ENCODE results near the gene MAP1S.

Gene MAP1S

GRCh38 chr19:17683078-17683477, 36.2 kb upstream of the MAP1S start:
- no peak for TF ChIP-seq JUND (IDR thresholded peaks at IDR 0.05; ENCODE audit: low read depth)
- in situ Hi-C loops (cut with HindIII; ENCODE audit: low pct_unique_long_range_greater_than_20kb, low sequenced_read_pairs) = no loop called here
- no peak for DNase-seq (ENCODE audit: low read depth in 1 of 2, low spot score in 1 of 2)

- DNase-seq (ENCODE audit: low read depth in 1 of 2, low spot score in 1 of 2) = no peak
- in situ Hi-C loops (cut with HindIII; ENCODE audit: low pct_unique_long_range_greater_than_20kb, low sequenced_read_pairs) = no loop called here
- no peak for TF ChIP-seq JUND (IDR thresholded peaks at IDR 0.05; ENCODE audit: low read depth)
These were observed 35.0 kb upstream of the MAP1S start for GRCh38 chr19:17684256-17684655.

DNA sequence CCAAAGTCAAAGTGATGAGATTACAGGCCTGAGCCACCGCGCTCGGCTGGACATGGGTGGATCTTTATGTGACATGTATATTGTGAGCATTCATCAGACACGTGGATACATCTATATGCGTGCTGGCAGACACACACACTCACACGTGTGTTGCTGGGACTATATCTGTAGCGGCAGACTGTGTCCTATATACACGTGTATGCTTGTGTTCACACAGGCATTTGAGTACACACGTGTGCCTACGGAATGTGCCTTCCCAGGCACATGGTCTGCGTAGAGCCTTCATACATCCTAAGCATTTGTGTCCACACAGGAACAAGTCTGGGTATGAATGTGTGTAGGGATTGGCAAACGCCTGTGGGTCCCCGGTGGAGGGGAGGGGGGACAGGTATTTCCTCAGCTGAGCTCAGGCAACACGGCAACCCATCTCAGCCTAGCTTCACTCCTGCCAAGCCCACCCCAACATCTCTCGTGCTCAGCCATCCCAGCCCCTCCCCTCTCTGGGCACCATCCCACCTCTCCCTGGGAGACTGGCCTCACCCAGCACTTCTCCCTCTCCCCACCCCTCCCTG, 33.7 kb upstream of the MAP1S start:
- in situ Hi-C loops (cut with HindIII; ENCODE audit: low pct_unique_long_range_greater_than_20kb, low sequenced_read_pairs) = no loop called here
- no peak for DNase-seq (ENCODE audit: low read depth in 1 of 2, low spot score in 1 of 2)
- no peak for TF ChIP-seq JUND (IDR thresholded peaks at IDR 0.05; ENCODE audit: low read depth)

DNA sequence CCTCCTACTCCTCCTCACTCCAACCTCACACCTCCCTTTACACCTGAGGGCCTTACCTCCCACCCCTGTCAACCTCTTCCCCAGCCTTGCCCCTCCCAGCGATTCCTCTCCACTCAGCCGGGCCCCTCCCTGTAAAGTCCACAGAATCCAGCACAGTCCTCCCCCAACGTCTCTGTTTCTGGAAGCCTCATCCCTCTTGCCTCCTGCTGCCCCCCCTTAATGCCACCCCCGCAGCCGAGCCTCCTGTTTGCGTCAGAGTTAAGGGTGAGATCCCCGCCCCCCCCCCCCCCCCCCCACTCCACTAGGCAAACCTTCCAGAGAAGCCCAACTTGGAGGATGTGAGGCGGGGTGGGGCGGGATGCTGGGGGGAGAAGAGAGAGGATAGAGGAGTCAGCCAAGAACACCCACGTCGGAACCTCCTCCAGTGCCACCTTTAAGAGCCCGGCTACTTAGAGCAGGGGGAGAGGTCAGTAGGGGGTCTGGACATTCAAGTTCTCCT, 33.2 kb upstream of the MAP1S start:
- no peak for TF ChIP-seq JUND (IDR thresholded peaks at IDR 0.05; ENCODE audit: low read depth)
- in situ Hi-C loops (cut with HindIII; ENCODE audit: low pct_unique_long_range_greater_than_20kb, low sequenced_read_pairs) = no loop called here
- no peak for DNase-seq (ENCODE audit: low read depth in 1 of 2, low spot score in 1 of 2)

DNA sequence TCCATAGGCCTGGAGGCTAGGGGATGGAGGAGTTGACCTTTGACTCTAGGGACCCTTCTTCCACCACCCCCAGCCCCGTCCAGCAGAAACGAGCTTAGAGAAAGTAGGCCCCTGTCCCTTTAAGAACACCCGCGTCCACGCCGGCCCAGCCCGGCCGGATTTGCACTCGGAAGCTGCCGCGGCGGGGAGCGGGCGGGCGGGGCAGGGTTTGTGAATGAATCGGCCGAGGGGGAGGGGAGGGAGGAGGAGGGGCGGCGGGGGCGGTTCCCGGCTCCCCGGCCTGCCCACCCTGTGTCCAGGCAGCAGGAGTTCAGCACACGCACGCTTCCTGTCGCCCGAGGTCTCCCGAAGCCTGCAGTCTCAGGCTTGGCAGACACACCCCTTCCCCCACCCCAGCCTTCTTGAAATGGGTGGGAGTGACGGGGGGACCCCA, 32.7 kb upstream of the MAP1S start:
- DNase-seq (ENCODE audit: low read depth in 1 of 2, low spot score in 1 of 2) = peak in 1 of 2 experiments; percentile 23
- in situ Hi-C loops (cut with HindIII; ENCODE audit: low pct_unique_long_range_greater_than_20kb, low sequenced_read_pairs) = no loop called here
- TF ChIP-seq JUND (IDR thresholded peaks at IDR 0.05; ENCODE audit: low read depth) = no peak

GRCh38 chr19:17687141-17687856, 32.0 kb upstream of the MAP1S start:
- in situ Hi-C loops (cut with HindIII; ENCODE audit: low pct_unique_long_range_greater_than_20kb, low sequenced_read_pairs) = no loop called here
- TF ChIP-seq JUND (IDR thresholded peaks at IDR 0.05; ENCODE audit: low read depth) = no peak
- no peak for DNase-seq (ENCODE audit: low read depth in 1 of 2, low spot score in 1 of 2)

DNA sequence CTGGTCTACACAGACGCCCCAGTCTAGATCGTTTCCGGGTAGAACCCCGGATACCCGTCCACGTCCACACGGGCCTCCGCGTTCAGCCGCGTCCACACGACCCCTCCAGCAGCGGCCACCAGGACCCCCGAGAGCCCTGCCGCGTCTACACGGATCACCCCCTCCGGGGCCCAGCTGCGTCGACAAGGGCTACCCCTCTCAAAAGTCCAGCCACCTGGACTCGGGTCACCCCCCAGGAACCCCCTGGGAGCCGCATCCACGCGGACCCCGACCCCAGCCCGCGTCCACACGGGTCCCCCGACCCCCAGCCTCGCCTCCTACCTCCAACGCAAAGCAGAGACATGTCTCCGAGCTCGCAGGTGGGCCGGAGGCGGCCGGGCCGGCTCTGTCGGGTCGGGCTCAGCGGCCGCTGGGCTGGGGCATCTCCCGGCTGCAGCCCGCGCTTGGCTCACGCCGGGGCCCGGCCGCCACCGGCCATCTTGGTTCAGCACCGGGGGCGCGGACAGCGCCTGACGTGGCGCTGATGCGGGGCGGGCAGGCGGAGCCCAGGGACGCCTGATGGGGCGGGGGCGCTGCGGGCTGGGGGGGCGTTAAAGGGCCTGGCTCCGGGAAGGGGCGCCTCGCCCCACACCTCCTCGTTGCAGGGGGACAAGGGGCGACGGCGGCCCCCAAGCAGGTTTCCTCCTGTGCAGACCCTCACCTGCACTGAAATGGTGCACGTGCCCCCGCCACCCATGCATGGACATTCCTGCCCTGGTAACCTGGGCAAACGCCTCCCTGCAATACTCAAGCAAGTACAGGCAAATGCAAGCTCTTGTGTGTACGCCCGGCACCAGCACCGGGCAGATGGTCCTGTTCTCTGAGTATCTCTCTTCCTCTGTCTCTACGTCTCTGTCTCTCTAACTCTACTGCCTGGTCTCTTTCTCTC, 31.2 kb upstream of the MAP1S start, which contains the start of gene UNC13A:
UNC13A (minus strand) TSS at position 498 of the 928 bp plus-strand sequence; CDS start at position 343, 155 bp downstream.
- peak; percentile 63 to 70 for DNase-seq (ENCODE audit: low read depth in 1 of 2, low spot score in 1 of 2)
- in situ Hi-C loops (cut with HindIII; ENCODE audit: low pct_unique_long_range_greater_than_20kb, low sequenced_read_pairs) = no loop called here
- no peak for TF ChIP-seq JUND (IDR thresholded peaks at IDR 0.05; ENCODE audit: low read depth)

DNA sequence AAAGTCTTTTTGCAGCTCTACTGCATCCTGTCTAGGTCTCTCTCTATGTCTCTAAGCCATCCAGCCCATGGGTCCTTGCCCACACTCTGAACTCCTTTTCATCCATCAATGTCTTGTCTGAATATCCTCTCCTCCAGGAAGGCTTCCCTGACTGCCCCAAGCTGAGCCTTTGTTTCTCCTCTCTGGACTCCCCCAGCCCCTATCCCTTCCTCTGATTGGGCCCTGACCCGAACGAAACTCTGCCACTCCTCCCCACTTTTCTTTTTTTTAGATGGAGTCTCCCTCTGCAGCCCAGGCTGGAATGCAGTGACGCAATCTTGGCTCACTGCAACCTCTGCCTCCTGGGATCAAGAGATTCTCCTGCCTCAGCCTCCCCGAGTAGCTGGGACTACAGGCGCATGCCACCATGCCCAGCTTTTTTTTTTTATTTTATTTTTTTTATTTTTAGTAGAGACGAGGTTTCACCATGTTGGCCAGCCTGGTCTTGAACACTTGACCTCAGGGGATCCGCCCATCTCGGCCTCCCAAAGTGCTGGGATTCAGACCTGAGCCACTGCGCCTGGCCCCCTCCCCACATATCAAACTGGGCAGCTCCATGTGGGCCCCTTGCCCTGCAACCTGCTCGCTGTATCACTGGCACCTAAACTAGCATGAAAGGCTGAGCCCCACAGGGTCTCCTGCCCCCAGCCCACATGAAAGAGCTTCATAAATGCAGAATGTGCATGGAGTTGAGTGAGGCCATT, 30.3 kb upstream of the MAP1S start:
- in situ Hi-C loops (cut with HindIII; ENCODE audit: low pct_unique_long_range_greater_than_20kb, low sequenced_read_pairs) = no loop called here

GRCh38 chr19:17692566-17692965, 26.7 kb upstream of the MAP1S start:
- in situ Hi-C loops (cut with HindIII; ENCODE audit: low pct_unique_long_range_greater_than_20kb, low sequenced_read_pairs) = no loop called here
- DNase-seq (ENCODE audit: low read depth in 1 of 2, low spot score in 1 of 2) = no peak
- TF ChIP-seq JUND (IDR thresholded peaks at IDR 0.05; ENCODE audit: low read depth) = no peak

More for the DNA sequence above, 30.3 kb upstream of the MAP1S start:
- no peak for DNase-seq (ENCODE audit: low read depth in 1 of 2, low spot score in 1 of 2)
- TF ChIP-seq JUND (IDR thresholded peaks at IDR 0.05; ENCODE audit: low read depth) = no peak

DNA sequence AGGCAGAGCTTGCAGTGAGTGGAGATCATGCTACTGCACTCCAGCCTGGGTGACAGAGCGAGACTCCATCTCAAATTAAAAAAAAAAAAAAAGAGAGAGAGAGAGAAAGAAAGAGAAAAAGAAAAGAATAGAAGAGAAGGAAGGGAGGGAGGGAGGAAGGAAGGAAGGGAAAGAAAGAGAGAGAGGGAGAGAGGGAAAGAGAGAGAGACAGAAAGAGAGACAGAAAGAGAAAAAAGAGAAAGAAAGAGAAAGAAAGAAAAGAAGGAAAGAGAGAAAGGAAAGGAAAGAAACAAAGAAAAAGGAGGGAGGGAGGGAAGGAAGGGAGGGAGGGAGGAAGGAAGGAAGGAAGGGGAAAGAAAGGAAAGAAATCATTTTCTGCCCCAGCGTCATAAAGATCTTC, 24.1 kb upstream of the MAP1S start:
- no peak for DNase-seq (ENCODE audit: low read depth in 1 of 2, low spot score in 1 of 2)
- no peak for TF ChIP-seq JUND (IDR thresholded peaks at IDR 0.05; ENCODE audit: low read depth)
- in situ Hi-C loops (cut with HindIII; ENCODE audit: low pct_unique_long_range_greater_than_20kb, low sequenced_read_pairs) = no loop called here

DNA sequence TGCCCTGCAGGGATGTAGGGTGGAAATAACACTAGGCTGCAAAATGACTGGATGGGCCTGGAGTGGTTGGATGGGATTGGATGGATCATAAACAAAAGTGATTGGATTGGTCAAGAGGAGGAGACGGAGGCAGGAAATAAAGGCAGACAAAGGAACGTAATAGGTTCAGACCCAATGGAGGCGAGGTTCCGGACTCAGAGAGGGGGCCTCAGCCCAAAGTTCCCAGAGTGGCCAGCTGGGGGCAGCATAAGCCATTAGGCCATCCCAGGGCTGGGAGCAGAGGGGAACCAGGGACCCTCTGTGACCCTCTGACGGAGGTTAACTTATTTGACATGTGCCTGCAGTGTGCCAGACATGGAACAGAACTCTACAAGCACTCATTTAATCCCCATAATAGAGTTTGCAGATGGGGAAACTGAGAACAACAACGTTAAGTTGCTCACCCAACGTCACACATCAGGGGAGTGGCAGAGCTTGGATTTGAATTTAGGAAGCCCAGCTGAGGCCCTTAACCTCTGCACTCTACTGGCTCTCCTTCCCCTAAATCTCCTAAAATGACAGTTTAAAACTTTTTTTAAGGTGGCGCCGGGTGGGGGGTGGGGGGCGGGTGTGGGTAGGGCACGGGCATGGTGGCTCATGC, 15.3 kb upstream of the MAP1S start:
- in situ Hi-C loops (cut with HindIII; ENCODE audit: low pct_unique_long_range_greater_than_20kb, low sequenced_read_pairs) = no loop called here
- TF ChIP-seq JUND (IDR thresholded peaks at IDR 0.05; ENCODE audit: low read depth) = no peak
- DNase-seq (ENCODE audit: low read depth in 1 of 2, low spot score in 1 of 2) = peak in 1 of 2 experiments; percentile 35

Data from T47D (cell line).